Thoracic aorta (tissue), 2 donors: Measurements from ENCODE around the gene DCXR. TPM values are rescaled to one million over a fixed set of nuclear protein-coding genes. Genes with fewer than 3 reads are reported as not detected.
A peak's percentile ranks its signal among the peaks of the same experiment; 100 is the strongest.

Source experiments
- ATAC-seq: fragments of 150-250 bp; one replicate; pipeline ENCODE4 v1.8.0; 2017; ENCODE audit warnings: low read depth; ENCODE audit not compliant: insufficient number of reproducible peaks, low FRiP score
- DNase-seq: peaks from one replicate; pipeline ENCODE4 v3.0.0-alpha.2; 2020; ENCODE audit warnings: low spot score
- H3K27ac ChIP-seq, 2 donors: fragments of 200-600 bp; sonication (generic); 1 replicate in 1 of 2; 2 replicates in 1 of 2; pipeline ENCODE4 v1.5.1; 2016; ENCODE audit warnings: mild to moderate bottlenecking in 2 of 2, moderate library complexity in 2 of 2
- H3K27me3 ChIP-seq: fragments of 200-600 bp; sonication (generic); replicated peaks from 2 replicates; pipeline ENCODE4 v1.6.0; 2016; ENCODE audit warnings: mild to moderate bottlenecking; ENCODE audit not compliant: insufficient read depth
- H3K36me3 ChIP-seq: fragments of 200-600 bp; sonication (generic); one replicate; pipeline ENCODE4 v1.5.1; 2016
- H3K4me1 ChIP-seq, 2 donors: fragments of 200-600 bp; sonication (generic); 1 replicate in 1 of 2; 2 replicates in 1 of 2; pipeline versions ENCODE4 v1.5.1 to v1.6.0; 2016; ENCODE audit warnings: low read depth in 2 of 2, mild to moderate bottlenecking in 1 of 2; ENCODE audit not compliant: control insufficient read depth in 1 of 2
- H3K4me3 ChIP-seq: fragments of 200-600 bp; sonication (generic); 2 replicates; pipeline ENCODE4 v1.5.1; 2016; ENCODE audit warnings: mild to moderate bottlenecking
- H3K9me3 ChIP-seq: fragments of 200-600 bp; sonication (generic); 2 replicates; pipeline ENCODE4 v1.5.1; 2016
- CTCF ChIP-seq: fragments of 200-600 bp; sonication (generic); IDR thresholded peaks from one replicate; pipeline ENCODE4 v1.5.1; 2019; ENCODE audit warnings: antibody characterized with exemption
- total RNA-seq, 2 donors: library from RNA; depleted of rRNA; stranded (reverse); fragments of >200 nt; gene quantifications; one replicate each; pipeline versions ENCODE4 v1.1.0 to v1.2.3, GENCODE V29; 2016

DCXR gene
- total RNA-seq, 2 donors from 2014 or later: 33.9 to 87.1 TPM

- TF ChIP-seq CTCF: no peak
- Histone ChIP-seq H3K4me3 (peak overlapping the region; percentile 58), H3K27ac (peak overlapping the region in 1 of 2 donors; percentile 30), H3K36me3 (peaks cover 9% of the 10 kb centered on the region), H3K9me3 (no peaks in the 10 kb centered on the region), H3K27me3 (no peaks in the 10 kb centered on the region), H3K4me1 (peaks cover 9 to 19% of the 10 kb centered on the region in 2 donors)
- no peak for DNase-seq
- ATAC-seq: no peak
These were observed 45.0 kb downstream of the DCXR start for GRCh38 chr17:81992306-81993102.

GRCh38 chr17:81991684-81992305 lies 45.7 kb downstream of the DCXR start:
- Histone ChIP-seq H3K9me3 (no peaks in the 10 kb centered on the region), H3K27ac (peak overlapping the region in 1 of 2 donors; percentile 30), H3K4me3 (peak overlapping the region; percentile 58), H3K27me3 (no peaks in the 10 kb centered on the region), H3K4me1 (peaks cover 9 to 19% of the 10 kb centered on the region in 2 donors), H3K36me3 (peaks cover 6% of the 10 kb centered on the region)
- ATAC-seq (peak; percentile 33), DNase-seq (peak; percentile 29)
- TF ChIP-seq CTCF: no peak

- ATAC-seq (no peak), DNase-seq (no peak)
- Histone ChIP-seq H3K9me3 (no peaks in the 10 kb centered on the region), H3K27me3 (no peaks in the 10 kb centered on the region), H3K4me1 (peaks cover 9 to 19% of the 10 kb centered on the region in 2 donors), H3K36me3 (peaks cover 2% of the 10 kb centered on the region), H3K4me3 (peak overlapping the region; percentile 58), H3K27ac (peak overlapping the region in 1 of 2 donors; percentile 30)
- TF ChIP-seq CTCF: no peak
These were observed 46.4 kb downstream of the DCXR start for GRCh38 chr17:81990836-81991683.

- no peak for ATAC-seq
- no peak for TF ChIP-seq CTCF
- H3K27ac ChIP-seq: no peak overlapping the region
- H3K4me3 ChIP-seq: no peak overlapping the region
- no peaks in the 10 kb centered on the region for H3K9me3 ChIP-seq
- no peaks in the 10 kb centered on the region for H3K27me3 ChIP-seq
- peaks cover 20% of the 10 kb centered on the region for H3K36me3 ChIP-seq
- DNase-seq: no peak
- H3K4me1 ChIP-seq: peaks cover 8 to 12% of the 10 kb centered on the region in 2 donors
These were observed 50.2 kb downstream of the DCXR start for GRCh38 chr17:81987161-81987770.
